ENCODE results near the gene CCDC14.
"Not testable (repeated sequence)": the region's sequence is repeated elsewhere in the genome, so short reads cannot be mapped to it uniquely, and the experiment has no call there.

DNA sequence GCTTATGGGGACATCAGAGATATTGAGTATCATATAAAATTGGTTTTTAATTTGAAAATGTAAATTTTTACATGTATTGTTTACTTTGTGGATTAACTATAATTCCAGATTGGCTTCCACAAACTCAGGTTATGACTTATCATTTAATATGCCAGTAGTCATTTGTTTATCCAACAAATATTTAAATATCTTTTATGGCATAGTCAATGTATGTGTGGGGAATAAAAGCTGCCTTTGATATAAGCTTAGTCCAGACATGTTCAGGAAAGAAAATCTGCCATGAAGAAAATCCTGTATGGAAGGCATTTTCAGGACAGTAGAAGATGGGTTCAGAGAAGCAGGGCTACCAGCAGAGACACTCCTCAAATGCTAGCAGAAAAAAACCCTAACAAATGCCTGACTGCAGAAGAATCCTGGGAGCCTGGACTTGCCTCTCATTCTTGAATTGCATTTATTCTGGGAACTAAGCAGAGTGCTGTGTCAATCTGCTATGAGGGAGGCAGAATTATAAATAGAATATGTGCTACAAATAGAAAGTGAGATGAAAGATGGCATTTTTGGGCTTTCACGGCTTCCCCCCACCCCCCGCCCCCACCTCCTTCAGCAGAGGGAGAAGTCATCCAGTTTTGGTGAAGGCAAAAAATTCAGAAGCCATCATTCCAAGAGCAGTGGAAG is 41.5 kb upstream of the CCDC14 start:
- TF ChIP-seq, protein P1, sequence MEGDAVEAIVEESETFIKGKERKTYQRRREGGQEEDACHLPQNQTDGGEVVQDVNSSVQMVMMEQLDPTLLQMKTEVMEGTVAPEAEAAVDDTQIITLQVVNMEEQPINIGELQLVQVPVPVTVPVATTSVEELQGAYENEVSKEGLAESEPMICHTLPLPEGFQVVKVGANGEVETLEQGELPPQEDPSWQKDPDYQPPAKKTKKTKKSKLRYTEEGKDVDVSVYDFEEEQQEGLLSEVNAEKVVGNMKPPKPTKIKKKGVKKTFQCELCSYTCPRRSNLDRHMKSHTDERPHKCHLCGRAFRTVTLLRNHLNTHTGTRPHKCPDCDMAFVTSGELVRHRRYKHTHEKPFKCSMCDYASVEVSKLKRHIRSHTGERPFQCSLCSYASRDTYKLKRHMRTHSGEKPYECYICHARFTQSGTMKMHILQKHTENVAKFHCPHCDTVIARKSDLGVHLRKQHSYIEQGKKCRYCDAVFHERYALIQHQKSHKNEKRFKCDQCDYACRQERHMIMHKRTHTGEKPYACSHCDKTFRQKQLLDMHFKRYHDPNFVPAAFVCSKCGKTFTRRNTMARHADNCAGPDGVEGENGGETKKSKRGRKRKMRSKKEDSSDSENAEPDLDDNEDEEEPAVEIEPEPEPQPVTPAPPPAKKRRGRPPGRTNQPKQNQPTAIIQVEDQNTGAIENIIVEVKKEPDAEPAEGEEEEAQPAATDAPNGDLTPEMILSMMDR (IDR thresholded peaks at IDR 0.05; ENCODE audit: low read depth, low read length, poor library complexity, severe bottlenecking): not testable (repeated sequence)
- TF ChIP-seq EZH2phosphoT487 (IDR thresholded peaks at IDR 0.05; ENCODE audit: borderline replicate concordance, low read length): not testable (repeated sequence)

Measured in DOHH2 (cell line).